HepG2 (cell line): Measurements from ENCODE around the gene CASKIN2. TPM values are rescaled to one million over a fixed set of nuclear protein-coding genes. Genes with fewer than 3 reads are reported as not detected.

Source experiments
- ATAC-seq: fragments of 200-7000 bp; cut with Tn5 transposase; 3 replicates; pipeline ENCODE4 v1.9.1; 2020; ENCODE audit warnings: mild to moderate bottlenecking, moderate library complexity
- BruUV-seq: library from RNA; stranded (reverse); fragments of 400-500 nt; replicated peaks from 2 replicates; lab custom pipeline; 2021; lab: Mats Ljungman, UMichigan
- CTCF ChIA-PET: fragments of 300-600 bp; formaldehyde crosslinking; extraction: SDS; loops from one replicate; lab custom pipeline; 2021; ENCODE audit warnings: low total read pairs, inconsistent platforms, low intra/inter-chr PET ratio; lab: Yijun Ruan, JAX
- POLR2A ChIA-PET: fragments of 350-600 bp; sonication (Branson Sonifier 250); formaldehyde crosslinking; loops from one replicate; lab custom pipeline; 2020; ENCODE audit warnings: antibody characterized with exemption, inconsistent platforms; lab: Yijun Ruan, JAX
- DNase-seq: peaks from one replicate; pipeline ENCODE4 v3.0.0-alpha.2; 2015; ENCODE audit warnings: low spot score
- FAIRE-seq: peaks from 3 replicates; lab custom pipeline; 2011; peaks lifted over from hg19 to GRCh38; lab: Jason Lieb, UNC
- H2AFZ ChIP-seq: one replicate; pipeline ENCODE4 v1.6.1; 2011; ENCODE audit warnings: low read length, inconsistent platforms
- H3K27ac ChIP-seq: fragments of 300-600 bp; 3 replicates; pipeline ENCODE4 v1.8.0; 2011; ENCODE audit warnings: mixed run types, mild to moderate bottlenecking, mixed read lengths, low read length, inconsistent platforms; ENCODE audit not compliant: insufficient read depth; ENCODE audit errors: extremely low read length
- H3K27me3 ChIP-seq, 2 experiments: fragments of 200-600 bp in 1 of 2; 2 replicates in 1 of 2; 3 replicates in 1 of 2; pipeline versions ENCODE4 v1.6.0 to v1.8.0; 2011; ENCODE audit warnings: low read length in 2 of 2, mild to moderate bottlenecking in 2 of 2, moderate library complexity in 2 of 2, inconsistent platforms in 1 of 2; ENCODE audit not compliant: insufficient read depth in 2 of 2, control insufficient read depth in 1 of 2
- H3K36me3 ChIP-seq, 2 experiments: fragments of 200-600 bp in 1 of 2; replicated peaks in 1 of 2; 2 replicates in 1 of 2; 3 replicates in 1 of 2; pipeline versions ENCODE4 v1.5.1 to v1.8.0; 2011; ENCODE audit warnings: low read length in 2 of 2, inconsistent platforms in 1 of 2; ENCODE audit not compliant: insufficient read depth in 2 of 2, control insufficient read depth in 1 of 2
- H3K4me1 ChIP-seq: 2 replicates; pipeline ENCODE4 v1.5.1; 2012; ENCODE audit warnings: low read length, inconsistent platforms; ENCODE audit not compliant: insufficient read depth
- H3K4me2 ChIP-seq: 2 replicates; pipeline ENCODE4 v1.6.0; 2011; ENCODE audit warnings: low read depth, low read length, inconsistent platforms
- H3K4me3 ChIP-seq, 3 experiments: fragments of 200-600 bp in 1 of 3; sonication (generic), shearing (Covaris generic) in 1 of 3; replicated peaks in 1 of 3; 2 replicates each; pipeline ENCODE4 v1.5.1; 2011 to 2016; ENCODE audit warnings: low read length in 3 of 3, inconsistent platforms in 2 of 3, low read depth in 2 of 3, mild to moderate bottlenecking in 2 of 3, control low read depth in 1 of 3, mixed read lengths in 1 of 3; ENCODE audit not compliant: insufficient read depth in 1 of 3
- H3K79me2 ChIP-seq: one replicate; pipeline ENCODE4 v1.6.1; 2011; ENCODE audit warnings: low read length, inconsistent platforms; ENCODE audit not compliant: insufficient read depth
- H3K9ac ChIP-seq: 2 replicates; pipeline ENCODE4 v1.6.0; 2011; ENCODE audit warnings: mild to moderate bottlenecking, low read depth, low read length, inconsistent platforms; ENCODE audit not compliant: insufficient read depth
- H3K9me3 ChIP-seq: 2 replicates; pipeline ENCODE4 v1.5.1; 2012; ENCODE audit warnings: mild to moderate bottlenecking, low read length
- H4K20me1 ChIP-seq: 2 replicates; pipeline ENCODE4 v1.6.0; 2011; ENCODE audit warnings: inconsistent platforms, mild to moderate bottlenecking, low read length, moderate library complexity; ENCODE audit not compliant: insufficient read depth
- CBX1 ChIP-seq: IDR thresholded peaks from one replicate; pipeline ENCODE4 v1.6.1; 2016; ENCODE audit warnings: antibody characterized with exemption, low read depth
- EHMT2 ChIP-seq: fragments of 200-600 bp; sonication (generic); IDR thresholded peaks from 2 replicates; pipeline ENCODE4 v1.7.0; 2017; ENCODE audit warnings: antibody characterized with exemption, low read depth, low read length, borderline replicate concordance
- ZBTB33 ChIP-seq: sonication (generic); formaldehyde crosslinking; IDR thresholded peaks from 2 replicates; pipeline ENCODE4 v1.4.0; 2020; ENCODE audit warnings: missing genetic modification reagents
- ZNF687 ChIP-seq: sonication (generic); formaldehyde crosslinking; IDR thresholded peaks from 2 replicates; pipeline ENCODE4 v1.5.1; 2020; ENCODE audit warnings: mild to moderate bottlenecking, missing genetic modification reagents, moderate library complexity
- WGBS: methylation state at CpG from one replicate; pipeline ENCODE4 v1.1.6; 2017; ENCODE audit warnings: low lambda C conversion rate; 5-methylcytosine and 5-hydroxymethylcytosine counted together
- in situ Hi-C: cut with HindIII; loops from 2 replicates; pipeline ENCODE4 v1.10.0; 2017; ENCODE audit warnings: low pct_unique_long_range_greater_than_20kb; ENCODE audit not compliant: extremely low pct_ligation_motif_present
- intact Hi-C: fragments of 100-400 bp; cut with micrococcal nuclease; formaldehyde crosslinking; loops from one replicate; pipeline ENCODE4 v1.10.0; 2022; ENCODE audit not compliant: unreplicated experiment
- polyA plus RNA-seq, 8 experiments: library from polyadenylated mRNA; depleted of rRNA in 3 of 8; stranded (reverse) in 7 of 8; unstranded in 1 of 8; fragments of >200 nt; fragmentation: Illumina TruSeq in 4 of 8; extraction: Trizol in 4 of 8; gene quantifications; 2 replicates each; pipeline versions ENCODE4 v1.2.1 to v1.2.3, GENCODE V29; 2011 to 2016; ENCODE audit warnings: low read depth in 4 of 8, missing spikeins in 1 of 8, mixed read lengths in 1 of 8; ENCODE audit not compliant: insufficient read depth in 1 of 8
- total RNA-seq, 5 experiments: library from RNA; depleted of rRNA; stranded (reverse); fragments of >200 nt; fragmentation: Illumina TruSeq; extraction: Trizol; gene quantifications; 2 replicates each; pipeline ENCODE4 v1.2.3, GENCODE V29; 2016; ENCODE audit warnings: low read depth in 1 of 5

The CASKIN2 gene
- total and polyA plus RNA-seq, 2 of the 13 experiments (the other 11 are each of a cell fraction or from before 2014, with no cell fraction given), result 5.2 to 7.8 TPM

- no peaks in the 10 kb centered on the region for H4K20me1 ChIP-seq
- H3K27me3 ChIP-seq, result no peaks in the 10 kb centered on the region
- POLR2A ChIA-PET, result interaction anchor here (1.0 kb wide), 1 partner anchor 10 kb away, joined by 3 read pairs; no protein-coding TSS in a partner anchor
- H3K27ac ChIP-seq, result no peak overlapping the region
- no peak overlapping the region for H3K9ac ChIP-seq
- DNase-seq (no peak), FAIRE-seq (no peak), ATAC-seq (no peak)
- H3K4me1 ChIP-seq, result peaks cover 49% of the 10 kb centered on the region
- H3K79me2 ChIP-seq, result peaks cover 16% of the 10 kb centered on the region
- in situ Hi-C loops, result no loop called here
- no TSS peak for BruUV-seq
- no peak overlapping the region for H3K4me3 ChIP-seq
- H3K36me3 ChIP-seq, result peaks cover 5 to 16% of the 10 kb centered on the region in 2 experiments; a peak in 4 of 5 replicates
- intact Hi-C loops, result no loop called here
- 83% methylated on average over 10 of the region's 10 CpGs for WGBS
- no peak for TF ChIP-seq EHMT2
- TF ChIP-seq ZNF687, result peak; percentile 22; the same call in 1 of the 2 replicates
- CTCF ChIA-PET, result no interaction called here
- no peaks in the 10 kb centered on the region for H3K9me3 ChIP-seq
- H3K4me2 ChIP-seq, result no peak overlapping the region
- H2AFZ ChIP-seq, result no peak overlapping the region
These were observed 21.0 kb upstream of the CASKIN2 start for GRCh38 chr17:75536366-75536765.

- Histone ChIP-seq H3K27me3 (no peaks in the 10 kb centered on the region), H3K36me3 (peaks cover 5 to 21% of the 10 kb centered on the region in 2 experiments; a peak in 4 of 5 replicates), H3K4me2 (no peak overlapping the region), H2AFZ (no peak overlapping the region), H4K20me1 (peaks cover 2% of the 10 kb centered on the region; the same call in 1 of the 2 replicates), H3K9ac (no peak overlapping the region), H3K9me3 (no peaks in the 10 kb centered on the region), H3K27ac (no peak overlapping the region), H3K79me2 (peaks cover 16% of the 10 kb centered on the region), H3K4me1 (peaks cover 44% of the 10 kb centered on the region), H3K4me3 (no peak overlapping the region)
- whole genome bisulfite sequencing, result 98% methylated on average over 8 of the region's 8 CpGs
- TF ChIP-seq ZBTB33 (CRISPR knock-in tag), result peak; percentile 75; the same call in 1 of the 2 replicates
- TF ChIP-seq CBX1, result no peak
- no TSS peak for BruUV-seq
- ChIA-PET POLR2A (interaction anchor here (1.0 to 1.5 kb wide), 3 partner anchors 9 to 13 kb away, joined by 3 to 6 read pairs (median 6); partner anchors contain the start of gene LLGL2), CTCF (no interaction called here)
- DNase-seq, result no peak
- intact Hi-C loops, result no loop called here
- in situ Hi-C loops, result no loop called here
- FAIRE-seq, result no peak
- no peak for ATAC-seq
These were observed 20.5 kb upstream of the CASKIN2 start for GRCh38 chr17:75535871-75536270.
